ENCODE data around the gene DYNC2H1. TPM values are rescaled to one million over a fixed set of nuclear protein-coding genes. Genes with fewer than 3 reads are reported as not detected.

The DYNC2H1 gene
- total RNA-seq, 1 experiment from 2014 or later, result 12.4 TPM

DNA sequence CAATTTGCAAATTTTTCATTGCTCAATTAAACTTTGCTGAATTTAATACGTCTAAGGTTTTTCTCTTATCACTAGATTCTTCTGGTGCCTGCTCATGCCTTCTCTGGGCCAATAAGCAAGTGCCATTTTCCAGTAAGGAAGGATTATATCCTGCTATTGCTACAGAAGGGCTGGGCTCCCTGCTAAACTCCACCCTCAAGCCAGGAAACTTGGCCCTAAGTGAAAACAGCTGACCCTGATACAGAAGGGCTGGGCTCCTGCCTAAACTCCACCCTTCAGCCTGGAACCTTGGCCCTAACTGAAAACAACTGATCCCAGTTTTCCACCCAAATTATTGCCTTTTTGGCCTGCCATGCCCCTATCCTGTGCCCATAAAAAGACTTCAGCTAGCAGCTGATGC, 385.3 kb downstream of the DYNC2H1 start:
- H3K9me3 ChIP-seq (ENCODE audit: control insufficient read depth, insufficient read depth, low read depth, low read length), result no peaks in the 10 kb centered on the region
- H3K4me3 ChIP-seq (ENCODE audit: low read depth in 2 of 2, low read length in 2 of 2), result no peak overlapping the region
- DNase-seq (ENCODE audit: low read depth, low spot score) (no peak), ATAC-seq (no peak)
- no peaks in the 10 kb centered on the region for H3K36me3 ChIP-seq (ENCODE audit: control insufficient read depth, insufficient read depth, low read length)
- H3K27me3 ChIP-seq (ENCODE audit: control insufficient read depth, insufficient read depth, low read length), result no peaks in the 10 kb centered on the region
- no peak overlapping the region for H3K27ac ChIP-seq (ENCODE audit: low read length)
- ChIA-PET CTCF (no interaction called here), POLR2A (no interaction called here)
- in situ Hi-C loops (cut with HindIII; ENCODE audit: low pct_unique_long_range_greater_than_20kb, low sequenced_read_pairs), result no loop called here
- H3K4me1 ChIP-seq (ENCODE audit: control insufficient read depth, insufficient read depth, low read length), result no peaks in the 10 kb centered on the region
- TF ChIP-seq TCF7L2 (IDR thresholded peaks at IDR 0.05; ENCODE audit: low read depth, low read length) (no peak), SIN3A (IDR thresholded peaks at IDR 0.05; ENCODE audit: borderline replicate concordance, insufficient read depth, low read depth, low read length) (no peak), POLR2AphosphoS5 (IDR thresholded peaks at IDR 0.05; ENCODE audit: low read depth, low read length) (no peak)
- TF ChIP-seq, protein P1, sequence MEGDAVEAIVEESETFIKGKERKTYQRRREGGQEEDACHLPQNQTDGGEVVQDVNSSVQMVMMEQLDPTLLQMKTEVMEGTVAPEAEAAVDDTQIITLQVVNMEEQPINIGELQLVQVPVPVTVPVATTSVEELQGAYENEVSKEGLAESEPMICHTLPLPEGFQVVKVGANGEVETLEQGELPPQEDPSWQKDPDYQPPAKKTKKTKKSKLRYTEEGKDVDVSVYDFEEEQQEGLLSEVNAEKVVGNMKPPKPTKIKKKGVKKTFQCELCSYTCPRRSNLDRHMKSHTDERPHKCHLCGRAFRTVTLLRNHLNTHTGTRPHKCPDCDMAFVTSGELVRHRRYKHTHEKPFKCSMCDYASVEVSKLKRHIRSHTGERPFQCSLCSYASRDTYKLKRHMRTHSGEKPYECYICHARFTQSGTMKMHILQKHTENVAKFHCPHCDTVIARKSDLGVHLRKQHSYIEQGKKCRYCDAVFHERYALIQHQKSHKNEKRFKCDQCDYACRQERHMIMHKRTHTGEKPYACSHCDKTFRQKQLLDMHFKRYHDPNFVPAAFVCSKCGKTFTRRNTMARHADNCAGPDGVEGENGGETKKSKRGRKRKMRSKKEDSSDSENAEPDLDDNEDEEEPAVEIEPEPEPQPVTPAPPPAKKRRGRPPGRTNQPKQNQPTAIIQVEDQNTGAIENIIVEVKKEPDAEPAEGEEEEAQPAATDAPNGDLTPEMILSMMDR (IDR thresholded peaks at IDR 0.05), result no peak
- TF ChIP-seq, protein P2, sequence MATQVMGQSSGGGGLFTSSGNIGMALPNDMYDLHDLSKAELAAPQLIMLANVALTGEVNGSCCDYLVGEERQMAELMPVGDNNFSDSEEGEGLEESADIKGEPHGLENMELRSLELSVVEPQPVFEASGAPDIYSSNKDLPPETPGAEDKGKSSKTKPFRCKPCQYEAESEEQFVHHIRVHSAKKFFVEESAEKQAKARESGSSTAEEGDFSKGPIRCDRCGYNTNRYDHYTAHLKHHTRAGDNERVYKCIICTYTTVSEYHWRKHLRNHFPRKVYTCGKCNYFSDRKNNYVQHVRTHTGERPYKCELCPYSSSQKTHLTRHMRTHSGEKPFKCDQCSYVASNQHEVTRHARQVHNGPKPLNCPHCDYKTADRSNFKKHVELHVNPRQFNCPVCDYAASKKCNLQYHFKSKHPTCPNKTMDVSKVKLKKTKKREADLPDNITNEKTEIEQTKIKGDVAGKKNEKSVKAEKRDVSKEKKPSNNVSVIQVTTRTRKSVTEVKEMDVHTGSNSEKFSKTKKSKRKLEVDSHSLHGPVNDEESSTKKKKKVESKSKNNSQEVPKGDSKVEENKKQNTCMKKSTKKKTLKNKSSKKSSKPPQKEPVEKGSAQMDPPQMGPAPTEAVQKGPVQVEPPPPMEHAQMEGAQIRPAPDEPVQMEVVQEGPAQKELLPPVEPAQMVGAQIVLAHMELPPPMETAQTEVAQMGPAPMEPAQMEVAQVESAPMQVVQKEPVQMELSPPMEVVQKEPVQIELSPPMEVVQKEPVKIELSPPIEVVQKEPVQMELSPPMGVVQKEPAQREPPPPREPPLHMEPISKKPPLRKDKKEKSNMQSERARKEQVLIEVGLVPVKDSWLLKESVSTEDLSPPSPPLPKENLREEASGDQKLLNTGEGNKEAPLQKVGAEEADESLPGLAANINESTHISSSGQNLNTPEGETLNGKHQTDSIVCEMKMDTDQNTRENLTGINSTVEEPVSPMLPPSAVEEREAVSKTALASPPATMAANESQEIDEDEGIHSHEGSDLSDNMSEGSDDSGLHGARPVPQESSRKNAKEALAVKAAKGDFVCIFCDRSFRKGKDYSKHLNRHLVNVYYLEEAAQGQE (IDR thresholded peaks at IDR 0.05; ENCODE audit: insufficient read depth in 1 of 2, low read depth in 2 of 2, low read length in 1 of 2), result no peak
- BruUV-seq (replicated peaks), result no TSS peak
- intact Hi-C loops (cut with micrococcal nuclease; ENCODE audit: unreplicated experiment), result no loop called here

GRCh38 chr11:103497268-103497667, 388.0 kb downstream of the DYNC2H1 start:
- no peaks in the 10 kb centered on the region for H3K9me3 ChIP-seq (ENCODE audit: control insufficient read depth, insufficient read depth, low read depth, low read length)
- H3K27me3 ChIP-seq (ENCODE audit: control insufficient read depth, insufficient read depth, low read length), result no peaks in the 10 kb centered on the region
- ChIA-PET CTCF (no interaction called here), POLR2A (no interaction called here)
- BruUV-seq (replicated peaks), result no TSS peak
- H3K4me3 ChIP-seq (ENCODE audit: low read depth in 2 of 2, low read length in 2 of 2), result no peak overlapping the region
- H3K27ac ChIP-seq (ENCODE audit: low read length), result no peak overlapping the region
- DNase-seq (ENCODE audit: low read depth, low spot score), result no peak
- intact Hi-C loops (cut with micrococcal nuclease; ENCODE audit: unreplicated experiment) (no loop called here), in situ Hi-C loops (cut with HindIII; ENCODE audit: low pct_unique_long_range_greater_than_20kb, low sequenced_read_pairs) (no loop called here)
- no peak for ATAC-seq
- TF ChIP-seq SIN3A (IDR thresholded peaks at IDR 0.05; ENCODE audit: borderline replicate concordance, insufficient read depth, low read depth, low read length) (no peak), TCF7L2 (IDR thresholded peaks at IDR 0.05; ENCODE audit: low read depth, low read length) (no peak), POLR2AphosphoS5 (IDR thresholded peaks at IDR 0.05; ENCODE audit: low read depth, low read length) (no peak)
- TF ChIP-seq, protein P2 (IDR thresholded peaks at IDR 0.05; ENCODE audit: insufficient read depth in 1 of 2, low read depth in 2 of 2, low read length in 1 of 2), result no peak
- TF ChIP-seq, protein P1 (IDR thresholded peaks at IDR 0.05), result no peak
- no peaks in the 10 kb centered on the region for H3K4me1 ChIP-seq (ENCODE audit: control insufficient read depth, insufficient read depth, low read length)
- H3K36me3 ChIP-seq (ENCODE audit: control insufficient read depth, insufficient read depth, low read length), result no peaks in the 10 kb centered on the region

All from Panc1 (cell line).